Activated T-helper 1 cell treated with anti-CD3 and anti-CD28 coated beads, Interleukin-12 subunit alpha, Interleukin-12 subunit beta, Interleukin-2, Interleukin-4 antibody, amounts not matched to agents 30 ng/mL and 10 ng/mL and 1 ng/mL, durations not matched to agents 14 hours and 24 hours and 36 hours (primary cell): Measurements from ENCODE around the gene EGFR. TPM values are rescaled to one million over a fixed set of nuclear protein-coding genes. Genes with fewer than 3 reads are reported as not detected.

Experiments
- DNase-seq: peaks from one replicate; pipeline ENCODE4 v3.0.0; 2021; ENCODE audit warnings: low spot score
- H3K27ac Mint-ChIP-seq: one replicate; pipeline ENCODE4 v1.8.0; 2021; ENCODE audit warnings: mild to moderate bottlenecking, mixed read lengths
- H3K27me3 Mint-ChIP-seq: one replicate; pipeline ENCODE4 v1.8.0; 2022; ENCODE audit warnings: mild to moderate bottlenecking, moderate library complexity, mixed read lengths; ENCODE audit not compliant: insufficient read depth
- H3K36me3 Mint-ChIP-seq: one replicate; pipeline ENCODE4 v1.8.0; 2021; ENCODE audit warnings: low read depth, mixed read lengths
- H3K4me1 Mint-ChIP-seq: one replicate; pipeline ENCODE4 v1.8.0; 2021; ENCODE audit warnings: low read depth, mixed read lengths
- H3K4me3 Mint-ChIP-seq: one replicate; pipeline ENCODE4 v1.8.0; 2021; ENCODE audit warnings: mild to moderate bottlenecking, moderate library complexity, mixed read lengths
- H3K9me3 Mint-ChIP-seq: one replicate; pipeline ENCODE4 v1.8.0; 2021; ENCODE audit warnings: mixed read lengths
- intact Hi-C: fragments of 100-400 bp; cut with micrococcal nuclease; formaldehyde crosslinking; loops from one replicate; pipeline ENCODE4 v1.15.1; 2024
- total RNA-seq: library from RNA; stranded (reverse); gene quantifications from 2 replicates; pipeline ENCODE4 v1.2.3, GENCODE V29; 2022

EGFR gene
- total RNA-seq, 1 donor from 2014 or later, result 0.10 TPM

- Mint-ChIP-seq H3K4me1 (no peaks in the 10 kb centered on the region), H3K27me3 (peaks cover 8% of the 10 kb centered on the region), H3K36me3 (no peaks in the 10 kb centered on the region), H3K4me3 (no peak overlapping the region), H3K27ac (no peak overlapping the region), H3K9me3 (no peaks in the 10 kb centered on the region)
- no peak for DNase-seq
- intact Hi-C loops, result no loop called here
Observed at GRCh38 chr7:55207436-55208125, 188.8 kb downstream of the EGFR start.

GRCh38 chr7:55209366-55209765 is 190.5 kb downstream of the EGFR start:
- DNase-seq, result no peak
- intact Hi-C loops, result no loop called here
- H3K27me3 Mint-ChIP-seq, result peaks cover 12% of the 10 kb centered on the region
- no peaks in the 10 kb centered on the region for H3K4me1 Mint-ChIP-seq
- no peak overlapping the region for H3K27ac Mint-ChIP-seq
- H3K4me3 Mint-ChIP-seq, result no peak overlapping the region
- H3K9me3 Mint-ChIP-seq, result no peaks in the 10 kb centered on the region
- H3K36me3 Mint-ChIP-seq, result no peaks in the 10 kb centered on the region

DNA sequence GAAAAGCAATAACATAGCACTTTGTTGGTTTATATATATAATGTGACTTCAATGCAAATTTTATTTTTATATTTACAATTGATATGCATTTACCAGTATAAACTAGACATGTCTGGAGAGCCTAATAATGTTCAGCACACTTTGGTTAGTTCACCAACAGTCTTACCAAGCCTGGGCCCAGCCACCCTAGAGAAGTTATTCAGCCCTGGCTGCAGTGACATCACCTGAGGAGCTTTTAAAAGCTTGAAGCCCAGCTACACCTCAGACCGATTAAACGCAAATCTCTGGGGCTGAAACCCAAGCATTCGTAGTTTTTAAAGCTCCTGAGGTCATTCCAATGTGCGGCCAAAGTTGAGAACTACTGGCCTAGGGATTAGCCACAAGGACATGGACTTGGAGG is 191.4 kb downstream of the EGFR start:
- DNase-seq, result no peak
- no peaks in the 10 kb centered on the region for H3K4me1 Mint-ChIP-seq
- H3K27ac Mint-ChIP-seq, result no peak overlapping the region
- no peaks in the 10 kb centered on the region for H3K36me3 Mint-ChIP-seq
- no peaks in the 10 kb centered on the region for H3K9me3 Mint-ChIP-seq
- intact Hi-C loops, result no loop called here
- no peak overlapping the region for H3K4me3 Mint-ChIP-seq
- H3K27me3 Mint-ChIP-seq, result peaks cover 12% of the 10 kb centered on the region

GRCh38 chr7:55210716-55211115 is 191.9 kb downstream of the EGFR start:
- Mint-ChIP-seq H3K36me3 (no peaks in the 10 kb centered on the region), H3K9me3 (no peaks in the 10 kb centered on the region), H3K4me1 (no peaks in the 10 kb centered on the region), H3K4me3 (no peak overlapping the region), H3K27me3 (peaks cover 12% of the 10 kb centered on the region), H3K27ac (no peak overlapping the region)
- intact Hi-C loops, result no loop called here
- no peak for DNase-seq

DNA sequence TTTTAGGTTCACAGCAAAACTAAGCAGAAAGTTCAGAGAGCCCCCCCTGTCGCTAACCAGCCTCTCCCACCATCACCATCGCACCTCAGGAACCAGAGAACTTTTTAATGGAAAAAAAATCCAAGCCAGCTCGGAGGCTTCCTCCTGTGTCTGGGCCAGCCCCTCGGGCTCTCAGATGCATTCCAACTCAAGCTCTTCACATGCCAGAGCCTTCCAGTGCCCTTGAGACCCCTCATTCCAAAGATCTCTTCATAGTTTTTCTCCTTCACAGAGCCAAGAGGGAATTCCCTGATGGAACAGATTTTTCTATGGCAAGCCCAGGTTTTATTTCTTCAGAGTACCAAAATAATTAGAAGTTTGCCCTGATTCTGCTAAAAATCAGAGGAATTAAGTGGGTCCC is 192.9 kb downstream of the EGFR start:
- H3K9me3 Mint-ChIP-seq, result no peaks in the 10 kb centered on the region
- DNase-seq, result no peak
- H3K4me1 Mint-ChIP-seq, result no peaks in the 10 kb centered on the region
- no peaks in the 10 kb centered on the region for H3K36me3 Mint-ChIP-seq
- no peak overlapping the region for H3K27ac Mint-ChIP-seq
- H3K27me3 Mint-ChIP-seq, result peaks cover 15% of the 10 kb centered on the region
- H3K4me3 Mint-ChIP-seq, result no peak overlapping the region
- intact Hi-C loops, result no loop called here

DNA sequence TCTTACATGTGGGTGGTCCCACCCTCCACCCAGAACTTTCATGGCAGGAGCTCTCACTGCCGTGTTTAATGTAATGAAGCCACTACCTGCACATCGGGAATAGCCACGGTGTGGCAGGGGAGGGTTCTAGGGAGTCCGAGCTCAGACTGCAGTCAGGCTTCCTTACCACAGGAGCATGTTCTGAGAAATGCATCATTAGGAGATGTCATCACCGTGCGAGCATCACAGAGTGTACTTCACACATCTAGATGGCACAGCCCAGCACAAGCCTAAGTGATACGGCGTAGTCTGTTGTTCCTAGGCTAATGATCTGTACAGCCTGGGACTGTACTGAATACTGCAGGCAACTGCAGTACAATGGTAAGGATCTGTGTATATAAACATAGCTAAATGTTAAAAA is 193.4 kb downstream of the EGFR start:
- no peaks in the 10 kb centered on the region for H3K4me1 Mint-ChIP-seq
- no peaks in the 10 kb centered on the region for H3K9me3 Mint-ChIP-seq
- H3K27ac Mint-ChIP-seq, result no peak overlapping the region
- no peak for DNase-seq
- peaks cover 15% of the 10 kb centered on the region for H3K27me3 Mint-ChIP-seq
- no peak overlapping the region for H3K4me3 Mint-ChIP-seq
- intact Hi-C loops, result no loop called here
- H3K36me3 Mint-ChIP-seq, result no peaks in the 10 kb centered on the region

GRCh38 chr7:55212838-55213237 is 194.0 kb downstream of the EGFR start:
- no peak overlapping the region for H3K27ac Mint-ChIP-seq
- intact Hi-C loops, result no loop called here
- H3K4me3 Mint-ChIP-seq, result no peak overlapping the region

DNA sequence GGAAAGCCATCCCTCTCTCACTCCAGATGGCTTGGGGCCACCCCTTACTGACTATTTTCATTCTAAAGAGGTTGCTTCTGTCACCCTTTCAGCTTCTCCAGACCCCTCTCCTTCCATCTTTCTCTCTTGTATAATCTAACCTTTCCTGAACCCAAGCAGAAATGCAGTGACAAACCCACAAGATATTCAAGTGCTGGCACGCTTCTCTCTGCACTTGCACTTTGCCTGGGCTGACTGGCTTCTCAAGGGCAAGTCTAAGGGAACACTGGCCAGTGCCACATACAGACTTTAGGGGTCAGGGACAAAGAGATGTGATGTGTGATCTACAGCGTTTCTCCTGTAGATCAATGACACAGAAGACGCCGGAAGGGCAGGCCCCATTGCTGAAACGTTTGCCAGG is 195.9 kb downstream of the EGFR start:
- no peaks in the 10 kb centered on the region for H3K36me3 Mint-ChIP-seq
- no peaks in the 10 kb centered on the region for H3K9me3 Mint-ChIP-seq
- peaks cover 10% of the 10 kb centered on the region for H3K27me3 Mint-ChIP-seq
- intact Hi-C loops, result no loop called here
- H3K4me1 Mint-ChIP-seq, result no peaks in the 10 kb centered on the region
- H3K27ac Mint-ChIP-seq, result no peak overlapping the region
- no peak overlapping the region for H3K4me3 Mint-ChIP-seq
- DNase-seq, result no peak

More at GRCh38 chr7:55212838-55213237, 194.0 kb downstream of the EGFR start:
- H3K27me3 Mint-ChIP-seq, result peaks cover 14% of the 10 kb centered on the region
- DNase-seq, result no peak
- no peaks in the 10 kb centered on the region for H3K9me3 Mint-ChIP-seq
- H3K36me3 Mint-ChIP-seq, result no peaks in the 10 kb centered on the region
- H3K4me1 Mint-ChIP-seq, result no peaks in the 10 kb centered on the region

- Mint-ChIP-seq H3K4me3 (no peak overlapping the region), H3K27ac (no peak overlapping the region), H3K27me3 (peaks cover 7% of the 10 kb centered on the region), H3K36me3 (no peaks in the 10 kb centered on the region), H3K9me3 (no peaks in the 10 kb centered on the region), H3K4me1 (no peaks in the 10 kb centered on the region)
- intact Hi-C loops, result no loop called here
- no peak for DNase-seq
Observed at GRCh38 chr7:55223023-55223422, 204.2 kb downstream of the EGFR start.

DNA sequence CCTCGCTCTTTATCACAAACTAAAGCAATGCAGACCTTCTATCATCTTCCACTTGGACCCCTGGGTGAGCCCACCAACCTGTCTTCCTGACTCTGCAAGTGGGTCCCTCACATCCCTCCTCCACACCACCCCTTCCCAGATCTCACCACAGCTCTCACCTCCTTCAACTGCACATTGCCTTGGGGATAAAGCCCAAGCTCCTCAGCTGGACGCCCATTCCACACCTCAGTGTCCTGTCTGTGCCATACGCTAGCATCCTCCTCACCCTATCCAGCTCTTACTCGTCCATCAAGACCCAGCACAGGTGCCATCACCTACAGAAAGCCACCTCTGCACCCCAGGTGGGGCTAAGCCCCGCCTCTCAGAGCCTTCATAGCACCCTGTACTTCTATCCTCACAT is 205.3 kb downstream of the EGFR start:
- peaks cover 12% of the 10 kb centered on the region for H3K27me3 Mint-ChIP-seq
- DNase-seq, result no peak
- intact Hi-C loops, result no loop called here
- no peak overlapping the region for H3K27ac Mint-ChIP-seq
- peaks cover 2% of the 10 kb centered on the region for H3K9me3 Mint-ChIP-seq
- H3K36me3 Mint-ChIP-seq, result no peaks in the 10 kb centered on the region
- H3K4me3 Mint-ChIP-seq, result no peak overlapping the region
- H3K4me1 Mint-ChIP-seq, result no peaks in the 10 kb centered on the region

DNA sequence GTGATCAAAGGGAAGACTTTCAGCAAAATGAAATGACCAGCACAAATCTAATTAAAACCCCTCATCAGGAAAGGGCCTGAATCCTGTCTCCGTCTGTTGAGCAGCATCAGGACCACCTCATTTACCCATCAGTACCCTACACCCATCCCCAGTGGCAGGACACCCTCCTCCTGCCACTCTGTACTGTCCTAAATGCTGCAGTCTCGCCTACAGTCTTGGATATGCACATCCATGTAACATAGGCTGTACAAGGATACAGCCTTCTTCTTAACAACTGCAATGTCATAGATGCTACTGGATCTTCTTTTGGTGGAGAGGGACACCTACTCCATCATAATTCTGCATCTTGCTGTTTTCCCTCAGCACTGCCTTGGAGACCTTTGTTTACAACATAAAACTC is 206.0 kb downstream of the EGFR start:
- intact Hi-C loops, result no loop called here
- H3K36me3 Mint-ChIP-seq, result no peaks in the 10 kb centered on the region
- peaks cover 9% of the 10 kb centered on the region for H3K9me3 Mint-ChIP-seq
- DNase-seq, result no peak
- H3K4me3 Mint-ChIP-seq, result no peak overlapping the region
- peaks cover 12% of the 10 kb centered on the region for H3K27me3 Mint-ChIP-seq
- no peak overlapping the region for H3K27ac Mint-ChIP-seq
- H3K4me1 Mint-ChIP-seq, result no peaks in the 10 kb centered on the region

GRCh38 chr7:55230014-55230413 is 211.2 kb downstream of the EGFR start:
- peaks cover 9% of the 10 kb centered on the region for H3K9me3 Mint-ChIP-seq
- H3K27me3 Mint-ChIP-seq, result peaks cover 18% of the 10 kb centered on the region
- H3K27ac Mint-ChIP-seq, result no peak overlapping the region
- H3K36me3 Mint-ChIP-seq, result no peaks in the 10 kb centered on the region
- no peak for DNase-seq
- H3K4me1 Mint-ChIP-seq, result no peaks in the 10 kb centered on the region
- intact Hi-C loops, result no loop called here
- H3K4me3 Mint-ChIP-seq, result no peak overlapping the region

DNA sequence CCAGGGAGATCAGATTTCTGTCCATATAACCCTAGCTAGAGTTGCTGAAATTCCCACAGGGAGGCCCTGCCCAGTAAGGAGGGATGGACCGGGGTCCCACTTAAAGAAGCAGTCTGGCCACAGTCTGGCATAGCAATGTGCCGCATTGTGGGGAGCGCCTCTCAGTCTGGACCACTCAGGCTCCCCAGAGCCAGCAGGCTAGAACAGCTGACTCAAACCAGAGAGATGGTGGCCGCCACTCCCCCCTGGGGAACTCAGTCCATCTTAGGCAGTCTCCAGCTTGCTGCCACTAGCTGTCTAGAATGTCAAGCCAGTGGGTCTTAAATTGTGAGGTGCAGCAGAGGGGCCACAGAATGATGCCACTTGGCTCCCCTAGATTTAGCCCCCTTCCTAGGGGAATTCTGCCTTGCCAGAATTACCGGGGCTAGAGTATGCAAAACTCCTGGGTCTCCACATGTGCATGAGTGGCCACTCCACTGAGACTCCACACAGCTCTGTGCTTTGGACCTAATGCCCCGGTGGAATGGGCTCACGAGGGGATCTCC is 213.0 kb downstream of the EGFR start:
- peaks cover 9% of the 10 kb centered on the region for H3K9me3 Mint-ChIP-seq
- no peaks in the 10 kb centered on the region for H3K36me3 Mint-ChIP-seq
- intact Hi-C loops, result no loop called here
- no peaks in the 10 kb centered on the region for H3K4me1 Mint-ChIP-seq
- H3K4me3 Mint-ChIP-seq, result no peak overlapping the region
- H3K27me3 Mint-ChIP-seq, result peaks cover 15% of the 10 kb centered on the region
- no peak for DNase-seq
- no peak overlapping the region for H3K27ac Mint-ChIP-seq

GRCh38 chr7:55233001-55233400 is 214.2 kb downstream of the EGFR start:
- intact Hi-C loops, result no loop called here
- Mint-ChIP-seq H3K36me3 (no peaks in the 10 kb centered on the region), H3K27ac (no peak overlapping the region), H3K9me3 (peaks cover 9% of the 10 kb centered on the region), H3K4me1 (no peaks in the 10 kb centered on the region), H3K4me3 (no peak overlapping the region), H3K27me3 (peaks cover 10% of the 10 kb centered on the region)
- DNase-seq, result no peak
